Glomerular visceral epithelial cell (primary cell): ENCODE measurements around the gene TMOD3.

Experiments
- DNase-seq: peaks from one replicate; pipeline ENCODE4 v3.0.0-alpha.2; 2016; ENCODE audit errors: extremely low spot score

Gene TMOD3

DNA sequence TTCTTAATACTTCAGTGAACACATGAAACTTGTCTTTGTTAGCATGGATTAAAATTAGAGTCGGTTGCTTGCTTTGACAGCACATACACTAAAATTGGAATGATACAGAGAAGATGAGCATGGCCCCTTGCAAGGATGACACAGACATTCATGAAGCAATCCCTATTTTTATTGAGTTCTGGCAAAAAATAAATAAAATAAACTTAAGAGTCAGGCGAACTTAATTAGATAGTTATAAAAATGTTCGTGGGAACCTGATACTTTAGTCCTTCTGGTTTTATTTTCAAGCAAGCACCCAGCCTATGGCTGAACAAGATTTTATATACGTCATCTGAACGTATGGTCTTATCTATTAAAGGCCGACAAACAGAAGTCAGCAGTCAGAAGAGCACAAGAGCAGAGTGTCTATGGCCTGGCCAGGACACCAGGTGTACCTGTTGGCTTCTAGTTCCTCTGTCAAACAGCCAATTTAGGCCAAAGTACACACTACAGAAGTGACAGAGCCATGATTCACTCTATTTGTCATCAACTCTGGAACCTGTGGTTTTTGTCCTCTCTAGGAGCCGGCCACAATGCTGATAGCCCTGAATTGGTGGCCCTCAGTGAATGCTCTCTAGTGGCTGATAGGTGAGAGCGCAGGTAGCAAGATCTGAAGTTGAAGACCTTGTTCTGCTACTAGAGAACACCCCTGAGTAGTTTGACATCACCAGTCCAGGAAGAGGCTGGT is 77.8 kb downstream of the TMOD3 start:
- peak; percentile 50 for DNase-seq

DNA sequence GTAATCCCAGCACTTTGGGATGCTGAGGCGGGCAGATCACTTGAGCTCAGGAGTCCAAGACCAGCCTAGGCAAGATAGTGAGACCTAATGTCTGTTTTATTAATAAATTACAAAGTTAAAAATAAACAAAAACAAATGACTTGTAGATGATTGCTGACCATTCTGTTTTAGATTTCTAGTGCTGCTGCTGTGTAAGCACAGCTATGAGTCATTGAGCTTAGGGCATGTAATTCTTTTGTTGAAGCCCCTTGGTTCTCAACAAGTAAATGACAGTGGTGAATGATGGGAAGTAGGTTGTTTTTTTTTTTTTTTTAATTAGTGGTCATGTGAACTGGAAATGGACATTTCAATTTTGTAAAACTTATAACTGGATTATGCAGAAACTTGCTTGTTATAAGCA is 78.9 kb downstream of the TMOD3 start:
- no peak for DNase-seq

DNA sequence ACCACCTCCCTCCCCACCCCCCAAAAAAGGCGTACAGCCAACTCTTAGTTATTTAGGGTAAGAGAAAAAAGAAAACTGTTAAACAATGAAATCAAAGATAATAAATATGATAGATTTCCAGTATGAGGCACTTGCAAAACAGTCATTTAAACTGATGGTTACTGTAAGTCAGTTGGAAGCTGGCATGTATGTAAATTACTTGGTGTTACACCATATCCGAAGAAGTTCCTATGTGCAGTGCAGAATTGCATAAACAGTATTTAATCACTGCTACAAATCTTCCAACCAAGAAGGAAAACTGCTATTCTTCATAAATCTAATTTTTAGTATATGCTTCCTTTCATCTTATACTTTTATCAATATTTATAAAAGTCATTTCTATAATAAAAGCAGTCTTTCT is 80.1 kb downstream of the TMOD3 start:
- DNase-seq = no peak

DNA sequence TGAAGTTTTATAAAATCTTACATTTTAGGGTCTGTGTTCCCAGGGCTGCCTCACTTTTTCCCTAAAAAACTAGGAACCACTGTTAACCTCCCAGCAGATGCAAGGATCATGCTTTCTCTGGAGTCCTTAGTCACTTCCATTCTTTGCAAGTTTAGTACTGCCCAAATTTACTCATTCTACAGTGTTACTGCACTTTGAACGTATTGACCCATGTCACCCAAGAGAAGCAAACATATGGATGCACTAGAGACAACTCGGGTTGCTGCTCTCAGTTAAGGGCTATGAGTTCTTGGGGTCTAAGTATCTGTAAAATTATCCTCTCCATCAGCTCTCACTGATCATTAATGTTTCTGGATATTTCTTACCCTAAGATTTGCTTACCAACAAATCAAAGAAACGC is 83.1 kb downstream of the TMOD3 start:
- no peak for DNase-seq

DNA sequence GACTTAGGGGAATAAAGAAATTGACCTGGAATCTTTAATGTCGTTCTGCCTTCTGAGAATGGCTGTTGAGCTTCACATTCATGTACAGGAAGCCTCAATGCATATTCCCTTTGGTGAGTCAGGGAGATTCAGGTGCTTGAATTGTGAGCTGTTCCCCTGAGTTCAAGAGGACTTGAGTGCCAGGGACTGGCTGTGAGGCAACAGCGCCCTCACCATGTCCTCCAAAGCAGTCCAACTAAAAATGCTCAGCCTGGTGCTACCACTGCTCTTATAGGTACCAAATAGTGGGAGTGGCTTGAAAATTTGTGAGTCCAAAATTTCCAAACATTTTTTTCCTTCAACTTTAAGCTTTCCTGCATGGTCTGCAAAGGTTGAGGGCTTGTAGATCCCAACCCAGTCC is 88.0 kb downstream of the TMOD3 start:
- peak; percentile 44 for DNase-seq

DNA sequence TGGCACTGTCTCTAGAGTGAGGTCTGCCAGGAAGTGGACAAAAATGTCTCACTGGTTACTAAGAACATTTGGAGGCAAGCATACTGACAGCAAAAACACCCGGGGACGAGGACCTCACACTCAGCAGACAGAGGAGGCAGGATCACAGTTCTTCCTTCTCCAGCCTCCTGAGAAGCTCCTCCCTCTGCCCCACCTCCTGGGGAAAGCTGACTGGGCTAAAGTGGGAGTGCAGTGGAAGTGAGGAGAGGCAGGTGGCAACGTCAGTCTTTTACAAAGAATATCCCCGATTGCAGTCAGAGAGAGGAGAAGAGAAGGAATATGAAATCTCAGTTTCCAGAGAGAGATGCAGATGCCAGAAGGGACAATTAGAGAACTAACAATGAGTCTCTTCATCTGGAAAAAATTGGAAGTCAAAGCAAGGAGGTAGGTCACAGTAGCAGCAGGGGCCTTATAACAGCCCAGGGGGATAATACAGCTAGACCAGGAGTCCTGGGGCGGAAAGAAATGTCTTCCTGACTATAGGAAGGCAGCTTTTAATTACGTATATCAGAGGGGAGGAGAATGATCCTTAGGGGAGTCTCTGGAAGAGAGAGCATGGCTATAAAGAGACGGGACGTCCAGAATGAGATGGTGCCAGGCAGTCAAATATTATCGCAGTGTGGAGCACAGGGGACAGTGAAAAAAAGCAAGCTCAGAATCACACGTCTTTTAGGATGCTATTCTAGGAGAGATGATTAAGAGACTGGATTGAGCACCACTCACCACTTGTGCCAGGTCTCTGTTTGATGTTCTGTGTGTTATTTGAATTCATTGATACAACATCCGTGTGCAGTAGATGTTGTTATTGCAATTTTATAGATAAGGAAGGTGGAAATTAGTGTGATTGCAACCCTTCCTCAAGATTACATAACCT is 95.0 kb downstream of the TMOD3 start:
- no peak for DNase-seq

DNA sequence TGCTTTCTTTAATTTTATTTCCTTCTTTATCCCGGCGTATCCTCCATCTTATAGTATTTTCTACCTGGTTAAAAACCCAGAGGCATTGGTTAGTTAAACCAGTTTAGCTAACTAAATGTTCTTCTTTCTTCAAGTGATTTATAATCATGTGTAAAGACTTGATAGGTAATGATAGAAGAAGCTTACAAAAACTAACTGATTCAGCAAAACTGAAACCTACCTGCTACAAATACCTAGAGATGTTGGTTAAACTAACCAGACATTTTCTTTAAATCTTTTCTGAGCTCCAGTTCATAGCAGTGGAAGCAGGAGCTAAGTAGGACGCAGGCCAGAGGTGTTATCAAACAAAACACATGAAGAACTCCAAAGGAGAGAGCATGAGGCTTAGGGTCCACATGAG is 97.4 kb downstream of the TMOD3 start:
- DNase-seq = no peak

DNA sequence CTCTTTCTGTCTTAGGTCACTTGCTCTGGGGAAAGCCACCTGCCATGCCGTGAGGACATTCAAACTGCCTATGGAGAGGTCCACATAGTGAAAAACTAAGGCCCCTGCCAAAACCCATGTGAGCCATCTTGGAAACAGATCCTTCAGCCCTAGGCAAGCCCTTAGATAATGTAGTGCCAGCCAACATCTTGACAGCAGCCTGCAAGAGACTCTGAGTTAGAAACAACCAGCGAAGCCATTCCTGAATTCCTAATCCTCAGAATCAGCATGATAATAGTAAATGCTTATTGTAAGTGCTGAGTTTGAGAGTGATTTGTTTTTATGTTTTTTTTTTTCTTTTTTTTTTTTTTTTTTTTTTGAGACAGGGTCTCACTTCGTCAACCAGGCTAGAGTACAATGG is 101.6 kb downstream of the TMOD3 start:
- DNase-seq = no peak

DNA sequence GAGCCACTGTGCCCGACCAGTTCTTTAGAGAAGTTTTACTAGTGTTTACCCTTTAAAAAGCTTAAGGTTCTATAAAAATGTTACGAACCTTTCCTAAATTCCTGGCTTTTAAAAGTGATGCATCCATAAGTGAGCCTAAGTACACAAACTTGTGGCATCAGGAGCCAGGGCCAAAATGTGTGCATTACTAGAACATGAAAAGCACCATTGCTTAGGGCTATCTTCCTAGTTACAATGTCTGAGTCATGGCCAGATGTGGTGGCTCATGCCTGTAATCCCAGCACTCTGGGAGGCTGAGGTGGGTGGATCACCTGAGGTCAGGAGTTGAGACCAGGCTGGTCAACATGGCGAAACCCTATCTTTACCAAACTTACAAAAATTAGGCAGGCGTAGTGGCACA is 102.2 kb downstream of the TMOD3 start:
- DNase-seq = no peak

DNA sequence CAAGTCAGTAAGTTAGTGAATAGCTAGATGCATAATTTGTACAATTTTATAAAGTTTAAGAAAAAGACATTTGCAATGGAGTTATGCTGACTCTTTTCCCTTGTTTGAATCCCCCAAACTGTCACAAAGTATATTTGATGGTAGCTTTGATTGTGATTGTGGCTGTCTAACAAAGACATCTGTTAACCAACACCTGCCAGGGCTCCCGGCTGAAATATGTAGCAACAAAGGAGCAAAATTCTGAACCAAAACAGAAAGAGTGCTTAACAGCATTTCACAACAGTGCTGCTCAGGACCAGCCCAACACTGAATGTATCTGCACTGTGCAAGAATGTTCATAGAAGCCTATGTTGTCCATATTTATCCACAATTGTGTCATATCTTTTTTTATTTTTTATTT is 102.7 kb downstream of the TMOD3 start:
- DNase-seq = no peak

DNA sequence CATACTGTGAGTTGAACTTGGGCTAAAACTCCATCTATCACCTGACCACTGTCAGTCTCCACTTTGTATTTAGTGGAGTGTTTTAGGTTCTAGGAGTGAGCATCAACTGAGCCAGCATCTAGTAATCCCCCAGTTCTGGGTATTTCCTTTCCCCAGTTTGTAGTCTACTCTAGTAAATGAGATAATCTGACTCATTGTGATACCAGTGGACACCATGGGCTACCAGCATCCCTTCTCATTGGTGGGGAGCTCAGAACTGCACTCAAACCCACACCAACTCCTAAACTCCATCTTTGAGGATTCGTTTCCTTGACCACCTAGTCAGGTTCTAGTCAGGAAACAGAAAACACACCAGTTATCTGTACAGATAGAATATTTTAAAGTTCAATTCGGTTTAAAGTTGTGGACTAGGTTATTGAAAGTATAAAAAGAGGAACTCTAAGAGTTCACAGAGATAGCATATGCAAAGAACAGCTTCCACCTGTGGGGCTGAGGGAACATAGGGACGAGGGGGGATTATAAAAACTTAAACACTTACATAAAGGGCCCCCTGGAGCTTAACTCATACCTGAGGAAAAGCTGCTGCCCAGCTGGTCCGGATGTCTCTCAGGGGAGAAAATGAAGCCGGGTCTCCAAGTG is 106.1 kb downstream of the TMOD3 start:
- DNase-seq = no peak

DNA sequence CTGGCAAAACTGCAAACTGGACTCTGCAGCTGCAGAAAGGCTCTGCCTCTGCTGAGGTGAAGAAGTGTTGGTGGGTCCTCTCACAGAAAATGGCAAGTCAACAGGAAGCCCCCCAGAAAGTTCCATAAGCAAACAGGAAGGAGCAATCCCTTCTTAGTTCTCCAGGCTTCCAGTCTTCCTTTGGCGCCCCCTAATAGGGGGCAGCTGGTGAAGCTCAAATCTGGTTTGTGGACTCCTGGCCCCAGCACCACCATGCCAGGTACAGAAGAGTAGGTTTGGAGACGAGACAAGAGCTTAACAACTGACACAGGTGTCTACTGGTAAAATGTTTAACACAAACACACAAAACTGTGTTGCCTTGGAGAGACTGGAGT is 106.6 kb downstream of the TMOD3 start:
- no peak for DNase-seq

DNA sequence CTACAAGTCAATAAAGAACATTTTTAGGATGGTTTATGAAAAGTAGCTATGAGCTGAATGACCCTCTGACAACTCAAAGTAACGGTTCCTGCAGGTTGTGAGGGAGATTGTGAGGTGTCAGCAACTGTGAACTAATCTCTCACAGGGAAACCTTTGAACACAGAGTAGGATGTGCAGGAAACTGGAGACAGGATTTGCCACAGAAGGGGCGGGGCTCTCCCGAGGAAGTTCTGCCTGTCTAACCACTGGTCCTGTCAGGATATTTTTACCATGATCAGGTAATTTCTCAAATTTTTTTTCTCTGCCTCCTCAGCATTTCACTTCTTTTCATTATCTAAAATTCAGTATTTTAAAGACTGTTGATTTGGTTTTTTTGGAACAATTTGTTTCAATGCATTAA is 108.8 kb downstream of the TMOD3 start:
- DNase-seq = no peak

DNA sequence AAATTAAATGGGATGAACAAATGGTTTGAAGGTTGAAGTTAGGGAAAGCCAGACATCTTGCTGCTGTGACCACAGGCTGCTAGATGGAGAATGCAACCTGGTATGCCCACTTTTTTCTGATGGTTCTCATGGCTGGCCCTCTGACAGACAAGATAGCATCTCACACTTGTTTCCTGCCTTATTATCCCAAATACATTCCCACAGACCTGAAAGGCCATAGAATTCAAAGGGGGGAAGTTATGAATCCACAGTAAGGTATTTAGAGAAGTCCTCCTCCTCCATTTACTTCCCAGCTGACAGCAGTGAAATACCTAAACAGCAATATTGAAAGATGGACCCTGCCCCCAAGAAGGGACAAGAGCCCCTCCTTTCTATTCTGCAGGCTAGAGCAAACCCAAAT is 109.8 kb downstream of the TMOD3 start:
- no peak for DNase-seq

DNA sequence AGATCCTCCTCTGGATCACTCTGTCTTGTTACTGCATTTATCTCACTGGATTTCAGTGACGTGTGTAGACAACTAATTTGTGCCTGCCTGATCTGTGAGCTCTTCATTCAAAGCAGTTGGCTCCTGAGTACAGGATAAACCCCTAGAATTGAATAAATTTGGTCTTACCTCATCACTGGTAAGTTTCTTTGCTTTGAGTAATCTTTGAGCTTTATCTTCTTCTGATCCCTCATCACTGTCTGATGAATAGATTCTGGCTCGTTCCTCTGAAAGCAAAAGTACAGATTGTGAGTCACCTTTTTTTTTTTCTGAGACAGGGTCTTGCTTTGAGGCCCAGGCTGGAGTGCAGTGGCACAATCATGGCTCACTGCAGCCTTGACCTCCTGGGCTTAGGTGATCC is 117.7 kb downstream of the TMOD3 start:
- no peak for DNase-seq

DNA sequence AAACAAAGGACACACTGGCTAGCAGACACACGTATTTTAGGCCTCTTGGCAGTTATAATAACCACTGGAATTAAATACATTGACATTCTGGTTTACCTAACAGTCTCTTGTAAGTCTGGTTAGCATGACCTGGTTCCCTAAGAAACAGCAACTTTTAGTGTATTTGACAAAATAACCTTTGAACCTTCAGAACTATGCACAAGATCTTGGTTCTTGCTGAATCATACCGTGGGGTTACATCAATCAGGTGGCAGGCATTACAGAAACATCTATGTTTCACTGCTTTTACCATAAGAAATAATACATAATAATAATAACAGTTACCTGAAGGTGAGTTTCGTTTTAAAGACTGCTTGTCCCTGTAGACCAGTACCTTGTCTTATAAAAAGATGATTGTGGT is 123.4 kb downstream of the TMOD3 start:
- no peak for DNase-seq

DNA sequence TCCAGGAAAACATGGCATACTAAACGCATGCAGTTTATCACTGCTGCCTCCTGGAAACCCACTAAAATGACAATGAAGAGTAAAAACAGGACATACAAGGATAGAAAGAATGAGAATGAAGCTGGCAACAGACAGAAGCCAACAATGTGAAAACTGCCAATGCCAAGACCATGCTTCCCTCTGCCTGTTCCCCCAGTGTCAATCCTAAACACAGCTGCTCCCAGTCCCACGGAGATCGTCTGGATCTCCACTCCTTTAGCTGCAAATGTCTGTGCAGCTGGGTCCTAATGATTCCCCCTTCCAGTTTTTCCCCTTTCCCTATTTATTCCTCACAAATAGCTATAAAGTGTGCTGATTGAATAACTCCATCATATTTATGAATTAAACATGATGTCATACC is 126.1 kb downstream of the TMOD3 start:
- DNase-seq = no peak
